CD4-positive, alpha-beta T cell (primary cell): ENCODE data around the gene CPEB2. TPM values are rescaled to one million over a fixed set of nuclear protein-coding genes. Genes with fewer than 3 reads are reported as not detected.

ENCODE experiments used
- ATAC-seq: fragments of 200-7000 bp; cut with Tn5 transposase; one replicate; pipeline ENCODE4 v1.10.0; 2022; ENCODE audit warnings: mild to moderate bottlenecking; ENCODE audit not compliant: poor library complexity
- CTCF ChIA-PET: fragments of 350-600 bp; sonication (Branson Sonifier 250); formaldehyde crosslinking; loops from one replicate; lab custom pipeline; 2021; ENCODE audit warnings: antibody characterized with exemption, inconsistent platforms; lab: Charles Lee
- POLR2A ChIA-PET: fragments of 350-600 bp; sonication (Branson Sonifier 250); formaldehyde crosslinking; loops from one replicate; lab custom pipeline; 2021; ENCODE audit warnings: antibody characterized with exemption, inconsistent platforms; lab: Charles Lee
- DNase-seq, 14 experiments: peaks; one replicate each; pipeline ENCODE4 v3.0.0-alpha.2; 2013 to 2020; ENCODE audit warnings: mixed read lengths in 2 of 14
- H3K27ac ChIP-seq, 2 donors: one replicate each; pipeline versions ENCODE4 v1.5.1 to v1.7.0; 2013; ENCODE audit warnings: low read length in 2 of 2, low read depth in 1 of 2, mild to moderate bottlenecking in 1 of 2
- H3K27me3 ChIP-seq, 2 experiments: 1 replicate in 1 of 2; 2 replicates in 1 of 2; pipeline versions ENCODE4 v1.6.1 to v1.7.0; 2013; ENCODE audit warnings: low read length in 2 of 2, control low read depth in 1 of 2, mild to moderate bottlenecking in 1 of 2, moderate library complexity in 1 of 2; ENCODE audit not compliant: insufficient read depth in 2 of 2, control insufficient read depth in 1 of 2
- H3K36me3 ChIP-seq: one replicate; pipeline ENCODE4 v1.6.1; 2013; ENCODE audit warnings: low read length, control low read depth; ENCODE audit not compliant: insufficient read depth
- H3K4me1 ChIP-seq: one replicate; pipeline ENCODE4 v1.6.1; 2013; ENCODE audit warnings: low read length, control low read depth; ENCODE audit not compliant: insufficient read depth
- H3K4me3 ChIP-seq: one replicate; pipeline ENCODE4 v1.5.1; 2013; ENCODE audit warnings: mild to moderate bottlenecking, low read length, moderate library complexity
- H3K9me3 ChIP-seq, 2 experiments: 1 replicate in 1 of 2; 2 replicates in 1 of 2; pipeline versions ENCODE4 v1.6.1 to v1.7.0; 2013; ENCODE audit warnings: low read length in 2 of 2, mild to moderate bottlenecking in 2 of 2, control low read depth in 1 of 2, moderate library complexity in 1 of 2; ENCODE audit not compliant: control insufficient read depth in 1 of 2, insufficient read depth in 1 of 2
- H3K27ac Mint-ChIP-seq: one replicate; pipeline ENCODE4 v1.8.0; 2020; ENCODE audit warnings: mixed read lengths
- H3K27me3 Mint-ChIP-seq: one replicate; pipeline ENCODE4 v1.8.0; 2021; ENCODE audit warnings: mixed read lengths
- H3K36me3 Mint-ChIP-seq: one replicate; pipeline ENCODE4 v1.8.0; 2021; ENCODE audit warnings: low read depth, mixed read lengths
- H3K4me1 Mint-ChIP-seq: one replicate; pipeline ENCODE4 v1.8.0; 2021; ENCODE audit warnings: low read depth, mixed read lengths
- H3K4me3 Mint-ChIP-seq: one replicate; pipeline ENCODE4 v1.8.0; 2020; ENCODE audit warnings: mild to moderate bottlenecking, mixed read lengths
- H3K9me3 Mint-ChIP-seq: one replicate; pipeline ENCODE4 v1.8.0; 2020; ENCODE audit warnings: mixed read lengths
- CTCF ChIP-seq: fragments of 200-600 bp; IDR thresholded peaks from one replicate; pipeline ENCODE4 v1.8.0; 2022; ENCODE audit warnings: antibody characterized with exemption, mild to moderate bottlenecking
- intact Hi-C, 2 experiments: fragments of 100-400 bp; cut with DNase I in 1 of 2; cut with micrococcal nuclease in 1 of 2; formaldehyde crosslinking; loops; one replicate each; pipeline versions ENCODE4 v1.15.1 to v1.9.0; 2023 to 2025; cut with DNase I, micrococcal nuclease
- total RNA-seq, 174 experiments: library from RNA in 2 of 174; stranded (reverse) in 2 of 174; gene quantifications; one replicate each; pipeline ENCODE4 v1.2.3 and lab custom pipeline; 2021 to 2026

Gene CPEB2
- total RNA-seq, 2 experiments from 2014 or later: 26.4 to 27.0 TPM

DNA sequence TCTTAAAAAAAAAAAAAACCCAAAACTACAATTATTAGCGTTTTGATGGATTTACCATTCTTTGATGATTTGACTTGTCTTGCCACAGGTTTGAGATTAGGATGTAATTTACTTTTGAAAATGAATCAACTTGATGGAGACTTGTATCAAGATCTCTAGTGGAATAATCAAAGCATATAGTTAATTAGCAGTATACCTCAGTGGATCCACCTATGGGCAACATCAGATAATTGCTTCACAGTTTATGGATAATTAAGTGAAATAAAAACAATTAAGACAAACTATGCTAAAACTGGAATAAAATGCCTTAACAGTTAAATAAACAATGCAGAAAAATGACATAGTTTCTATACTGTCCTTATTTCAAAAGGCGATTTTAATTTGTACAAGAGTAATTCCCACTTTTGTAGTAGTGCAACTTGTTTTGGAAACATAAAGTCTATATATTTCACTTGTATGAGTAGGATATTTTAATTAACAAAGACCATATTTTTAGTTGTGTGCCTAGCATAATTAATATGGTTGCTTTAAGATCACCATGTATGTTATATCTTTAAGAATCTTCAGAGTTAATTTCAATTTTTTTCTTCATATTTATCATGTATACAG, 4.2 kb downstream of the CPEB2 start:
- intact Hi-C loops: loop anchor here (1.0 to 5.0 kb wide), 3 partner anchors 134 to 1349 kb away; no protein-coding TSS in a partner anchor
- ATAC-seq (no peak), DNase-seq (peak in 3 of 14 experiments; percentile 55 to 66 (median 62))
- no peaks in the 10 kb centered on the region for H3K9me3 ChIP-seq
- no peak overlapping the region for H3K4me3 ChIP-seq
- Mint-ChIP-seq H3K36me3 (peaks cover 54% of the 10 kb centered on the region), H3K4me1 (peaks cover 37% of the 10 kb centered on the region), H3K9me3 (no peaks in the 10 kb centered on the region), H3K4me3 (peak overlapping the region; percentile 96), H3K27ac (peak overlapping the region; percentile 87), H3K27me3 (no peaks in the 10 kb centered on the region)
- H3K27ac ChIP-seq: no peak overlapping the region
- no peaks in the 10 kb centered on the region for H3K4me1 ChIP-seq
- peak; percentile 78 for TF ChIP-seq CTCF
- ChIA-PET POLR2A (no interaction called here), CTCF (interaction anchor here (0.9 kb wide), 1 partner anchor 16 kb away, joined by 3 read pairs; no protein-coding TSS in a partner anchor)
- H3K36me3 ChIP-seq: peaks cover 30% of the 10 kb centered on the region
- no peaks in the 10 kb centered on the region for H3K27me3 ChIP-seq

GRCh38 chr4:15007201-15007600, 4.9 kb downstream of the CPEB2 start:
- DNase-seq (no peak), ATAC-seq (no peak)
- H3K4me1 Mint-ChIP-seq: peaks cover 44% of the 10 kb centered on the region
- no peak overlapping the region for H3K27ac Mint-ChIP-seq
- CTCF ChIA-PET: no interaction called here
- TF ChIP-seq CTCF: no peak
- H3K36me3 Mint-ChIP-seq: peaks cover 59% of the 10 kb centered on the region
- Histone ChIP-seq H3K27ac (no peak overlapping the region), H3K9me3 (no peaks in the 10 kb centered on the region), H3K4me3 (no peak overlapping the region), H3K27me3 (no peaks in the 10 kb centered on the region), H3K36me3 (peaks cover 31% of the 10 kb centered on the region), H3K4me1 (no peaks in the 10 kb centered on the region)
- intact Hi-C loops: loop anchor here in 1 of 2 experiments (5.0 kb wide), 2 partner anchors 135 to 1350 kb away; no protein-coding TSS in a partner anchor
- no peak overlapping the region for H3K4me3 Mint-ChIP-seq
- no peaks in the 10 kb centered on the region for H3K9me3 Mint-ChIP-seq
- H3K27me3 Mint-ChIP-seq: no peaks in the 10 kb centered on the region
- POLR2A ChIA-PET: interaction anchor here (1.6 kb wide), 1 partner anchor 47 kb away, joined by 4 read pairs; no protein-coding TSS in a partner anchor

GRCh38 chr4:15010038-15010585, 7.8 kb downstream of the CPEB2 start:
- ATAC-seq (no peak), DNase-seq (no peak)
- intact Hi-C loops: no loop called here
- ChIA-PET CTCF (interaction anchor here (1.6 kb wide), 1 partner anchor 24 kb away, joined by 3 read pairs; no protein-coding TSS in a partner anchor), POLR2A (no interaction called here)
- Mint-ChIP-seq H3K27me3 (no peaks in the 10 kb centered on the region), H3K4me1 (peaks cover 50% of the 10 kb centered on the region), H3K36me3 (peaks cover 63% of the 10 kb centered on the region), H3K9me3 (no peaks in the 10 kb centered on the region), H3K27ac (no peak overlapping the region), H3K4me3 (no peak overlapping the region)
- H3K4me1 ChIP-seq: no peaks in the 10 kb centered on the region
- no peak overlapping the region for H3K27ac ChIP-seq
- H3K4me3 ChIP-seq: no peak overlapping the region
- peaks cover 31% of the 10 kb centered on the region for H3K36me3 ChIP-seq
- no peaks in the 10 kb centered on the region for H3K9me3 ChIP-seq
- no peaks in the 10 kb centered on the region for H3K27me3 ChIP-seq
- TF ChIP-seq CTCF: no peak
